Measurements from ENCODE around the gene AARS2.
A peak's percentile ranks its signal among the peaks of the same experiment; 100 is the strongest.
"Not testable (repeated sequence)": the region's sequence is repeated elsewhere in the genome, so short reads cannot be mapped to it uniquely, and the experiment has no call there.

AARS2 gene

DNA sequence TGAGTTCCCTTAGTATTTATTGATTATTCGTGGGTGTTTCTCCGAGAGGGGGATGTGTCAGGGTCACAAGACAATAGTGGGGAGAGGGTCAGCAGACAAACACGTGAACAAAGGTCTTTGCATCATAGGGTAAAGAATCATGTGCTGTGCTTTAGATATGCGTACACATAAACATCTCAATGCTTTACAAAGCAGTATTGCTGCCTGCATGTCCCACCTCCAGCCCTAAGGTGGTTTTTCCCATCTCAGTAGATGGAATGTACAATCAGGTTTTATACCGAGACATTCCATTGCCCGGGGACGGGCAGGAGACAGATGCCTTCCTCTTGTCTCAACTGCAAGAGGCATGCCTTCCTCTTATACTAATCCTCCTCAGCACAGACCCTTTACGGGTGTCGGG, 15.1 kb upstream of the AARS2 start:
- DNase-seq: peak; percentile 43

DNA sequence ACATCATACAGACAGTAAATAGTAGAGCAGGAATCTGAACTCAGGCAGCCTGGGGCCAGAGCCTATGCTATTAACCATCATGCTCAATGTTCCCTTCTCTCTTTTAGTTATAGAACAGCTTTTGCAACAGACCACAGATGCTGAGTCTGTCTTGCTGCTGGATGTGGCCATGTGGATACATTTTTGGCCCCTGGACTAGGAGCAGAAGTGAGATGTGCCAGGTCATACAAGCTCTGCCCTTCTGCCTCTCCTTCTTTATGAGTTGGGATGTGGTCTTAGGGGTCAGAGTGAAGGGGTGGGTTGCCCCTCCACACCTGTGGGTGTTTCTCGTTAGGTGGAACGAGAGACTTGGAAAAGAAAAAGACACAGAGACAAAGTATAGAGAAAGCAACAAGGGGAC, 14.6 kb upstream of the AARS2 start:
- peak; percentile 29 for DNase-seq

DNA sequence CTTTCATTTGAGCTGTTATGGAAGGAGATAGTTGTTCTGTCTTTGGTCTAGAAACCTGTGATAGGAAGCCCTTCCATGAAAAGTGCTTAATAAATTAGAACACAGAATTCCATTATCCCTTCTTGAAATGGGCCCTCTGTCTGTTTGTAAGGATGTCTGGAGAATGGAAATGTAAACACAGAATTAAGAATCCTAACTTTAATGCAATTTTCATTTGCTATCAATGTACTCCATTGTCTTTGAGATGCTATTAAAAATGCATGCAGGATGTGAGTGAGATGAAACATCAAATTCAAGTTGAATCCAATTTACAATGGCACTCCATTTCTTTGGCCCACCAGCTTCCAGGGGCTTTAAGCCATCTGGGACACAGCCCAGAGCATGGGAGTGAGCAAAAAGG, 13.9 kb upstream of the AARS2 start:
- DNase-seq: no peak

DNA sequence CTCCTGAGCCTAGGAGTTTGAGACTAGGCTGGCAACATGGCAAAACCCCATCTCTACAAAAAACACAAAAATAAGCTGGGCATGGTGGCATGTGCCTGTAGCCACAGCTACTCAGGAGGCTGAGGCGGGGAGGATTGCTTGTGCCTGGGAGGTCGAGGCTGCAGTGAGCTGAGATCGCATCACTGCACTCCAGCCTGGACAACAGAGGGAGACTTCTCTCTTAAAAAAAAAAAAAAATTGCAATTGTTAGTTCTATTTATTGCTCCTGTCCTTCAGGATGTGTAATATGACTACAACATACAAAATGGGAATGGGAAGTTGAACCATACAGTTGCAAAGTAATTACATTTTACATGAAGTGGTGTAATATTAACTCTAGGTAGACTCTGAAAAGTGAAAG, 8.1 kb upstream of the AARS2 start:
- DNase-seq: no peak

DNA sequence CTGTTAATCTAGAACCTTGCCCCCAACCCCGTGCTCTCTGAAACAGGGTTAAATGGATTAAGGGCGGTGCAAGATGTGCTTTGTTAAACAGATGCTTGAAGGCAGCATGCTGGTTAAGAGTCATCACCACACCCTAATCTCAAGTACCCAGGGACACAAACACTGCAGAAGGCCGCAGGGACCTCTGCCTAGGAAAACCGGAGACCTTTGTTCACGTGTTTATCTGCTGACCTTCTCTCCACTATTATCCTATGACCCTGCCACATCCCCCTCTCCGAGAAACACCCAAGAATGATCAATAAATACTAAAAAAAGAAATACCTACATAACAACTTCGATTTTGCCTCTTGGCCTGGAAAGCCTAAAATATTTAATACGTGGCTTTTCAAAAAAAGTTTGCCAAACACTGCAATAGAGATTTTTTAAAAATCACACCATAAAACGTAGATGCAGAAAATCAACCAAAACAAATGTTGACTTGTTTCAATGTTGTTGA, 4.0 kb upstream of the AARS2 start:
- not testable (repeated sequence) for DNase-seq

DNA sequence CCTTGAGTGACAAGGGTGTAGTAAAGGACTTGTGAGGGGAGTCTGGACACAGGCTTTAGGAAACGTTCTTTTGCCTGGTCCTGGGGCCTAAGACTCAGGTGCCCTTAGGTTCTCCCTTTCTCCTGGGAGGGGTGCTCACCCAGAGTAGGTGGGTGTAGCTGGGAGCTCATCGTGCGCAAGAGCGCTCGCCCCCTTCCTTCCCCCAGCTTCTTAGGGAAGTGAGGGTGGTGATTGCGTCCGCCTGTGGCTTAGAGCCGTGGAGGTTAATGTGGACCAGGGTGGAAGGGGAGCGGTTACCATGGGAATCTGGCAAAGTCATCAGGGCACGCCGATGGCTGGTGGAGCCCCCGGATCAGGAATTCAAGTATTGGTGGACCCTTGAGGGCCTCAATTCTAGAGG, 3.3 kb upstream of the AARS2 start:
- no peak for DNase-seq

DNA sequence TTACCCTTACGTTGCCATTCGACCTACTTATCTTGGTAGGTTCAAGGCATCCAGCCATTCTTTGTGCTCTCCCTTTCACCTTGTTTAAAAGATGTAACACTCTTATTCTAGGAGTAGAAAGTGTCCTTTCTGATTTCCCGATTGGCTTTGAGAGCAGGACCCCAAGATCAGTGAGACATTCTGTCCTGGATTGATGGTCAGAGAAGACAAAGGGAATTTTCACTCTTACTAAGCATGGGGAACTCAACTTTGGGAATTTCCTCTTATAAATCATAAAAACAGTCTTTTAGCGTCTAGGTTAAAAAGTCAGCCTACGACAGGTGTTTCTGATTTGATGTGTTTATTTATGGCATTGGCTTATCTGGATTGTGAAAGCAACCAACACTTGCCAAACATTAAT, 2.8 kb upstream of the AARS2 start:
- DNase-seq: no peak

DNA sequence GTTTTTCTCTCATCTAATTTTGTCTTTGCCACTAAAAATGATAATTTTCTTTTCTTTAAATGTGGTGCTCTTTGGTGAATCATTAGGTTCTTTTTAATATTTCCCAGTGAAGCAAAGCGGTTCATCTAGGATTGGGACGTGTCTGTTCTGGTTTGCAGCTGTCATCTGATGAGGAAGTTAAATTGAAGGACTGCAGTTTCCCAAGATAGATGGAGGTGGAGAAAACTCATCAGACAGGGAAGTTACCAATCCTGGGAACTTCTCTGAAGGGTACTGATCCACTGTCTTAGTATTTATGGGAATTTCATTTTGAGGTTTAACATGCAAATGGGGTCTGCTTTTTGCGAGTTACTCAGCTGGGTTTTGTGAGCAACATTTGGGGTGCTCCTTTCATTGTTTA, 2.4 kb upstream of the AARS2 start:
- no peak for DNase-seq

DNA sequence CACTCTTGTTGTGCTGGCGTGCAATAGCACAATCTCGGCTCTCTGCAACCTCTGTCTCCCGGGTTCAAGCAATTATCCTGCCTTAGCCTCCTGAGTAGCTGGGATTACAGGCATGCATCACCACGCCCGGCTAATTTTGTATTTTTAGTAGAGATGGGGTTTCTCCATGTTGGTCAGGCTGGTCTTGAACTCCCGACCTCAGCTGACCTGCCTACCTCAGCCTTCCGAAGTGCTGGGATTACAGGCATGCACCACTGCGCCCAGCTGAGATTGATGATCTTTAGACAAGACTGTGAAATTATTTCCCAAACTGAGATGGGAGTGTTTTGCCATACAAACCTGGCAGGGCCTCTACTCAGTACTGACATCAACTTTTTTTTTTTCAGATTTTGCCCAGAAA, 1.5 kb upstream of the AARS2 start:
- DNase-seq: not testable (repeated sequence)

DNA sequence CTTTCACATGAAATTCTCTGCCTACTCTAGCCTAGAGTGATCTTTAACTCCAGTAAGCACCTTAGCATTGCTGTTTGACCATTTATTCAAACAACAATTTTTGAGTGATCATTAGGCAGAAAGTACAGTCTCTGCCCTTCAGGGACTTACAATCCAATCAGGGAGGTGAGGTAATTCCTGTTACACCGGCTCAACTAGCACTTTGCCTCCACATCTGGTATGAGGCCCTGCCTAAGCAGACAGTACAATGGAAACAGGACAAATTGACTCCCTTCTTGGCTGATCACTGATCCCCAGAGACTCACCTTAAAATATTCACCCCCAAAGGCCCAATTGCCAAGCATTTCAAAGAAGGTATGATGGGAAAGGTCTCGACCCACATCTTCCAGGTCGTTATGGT, 1.4 kb downstream of the AARS2 start:
- no peak for DNase-seq

DNA sequence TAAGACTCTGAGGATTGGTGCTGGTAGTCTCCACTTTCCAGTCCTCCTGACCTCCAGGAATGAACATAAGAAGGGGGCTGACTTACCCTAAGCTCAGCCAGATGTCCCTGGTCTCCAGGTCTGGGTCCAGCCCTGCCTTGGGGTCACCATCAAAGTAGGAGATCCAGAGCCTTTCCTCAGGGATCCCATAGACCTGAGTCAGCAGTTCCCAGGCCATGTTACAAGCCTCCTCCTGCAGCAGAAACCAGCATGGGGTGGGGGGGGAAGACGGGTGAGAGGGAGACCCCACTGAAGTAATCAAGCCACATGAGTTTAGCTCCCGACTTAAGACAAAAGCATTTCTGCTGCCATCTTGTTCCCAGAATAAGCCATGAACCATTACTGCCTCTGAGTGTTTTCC, 1.8 kb downstream of the AARS2 start:
- no peak for DNase-seq

DNA sequence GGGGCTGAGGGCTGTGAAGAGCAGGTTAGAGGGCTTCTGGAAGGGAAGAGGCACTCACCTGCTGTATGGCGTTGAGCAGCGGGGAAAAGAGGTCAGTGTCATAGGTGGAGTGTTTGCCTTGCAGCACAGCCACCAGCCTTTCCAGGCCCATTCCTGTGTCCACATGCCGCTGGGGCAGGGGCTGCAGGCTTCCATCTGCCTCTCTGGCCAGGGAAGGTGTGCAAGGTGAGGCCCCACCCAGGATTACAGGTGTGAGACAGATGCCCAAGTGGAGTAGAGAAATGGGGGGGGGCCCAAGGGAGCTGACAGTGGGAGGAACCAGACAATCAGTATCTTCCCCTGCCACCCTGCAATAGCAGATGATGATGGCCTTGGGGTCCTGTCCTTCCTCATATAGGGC, 2.9 kb downstream of the AARS2 start:
- DNase-seq: no peak

DNA sequence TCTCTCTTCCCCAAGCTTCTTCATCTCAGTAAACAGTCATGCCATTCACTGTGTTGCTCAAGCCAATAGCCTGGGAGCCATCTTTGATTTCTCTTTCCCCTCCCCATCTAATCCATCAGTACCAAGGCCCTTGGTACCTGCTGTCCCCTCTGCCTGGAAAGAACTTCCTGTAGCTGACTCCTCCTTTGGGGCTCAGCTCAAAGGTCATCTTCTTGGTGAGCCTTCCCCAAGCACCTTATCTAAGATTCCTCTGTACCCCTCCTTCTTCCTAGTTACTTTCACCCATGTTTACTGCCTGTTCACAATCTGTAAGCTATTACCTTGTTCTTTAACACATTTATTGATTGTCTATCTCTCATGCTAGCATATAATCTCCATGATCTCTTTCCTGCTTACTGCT, 3.5 kb downstream of the AARS2 start:
- DNase-seq: no peak

DNA sequence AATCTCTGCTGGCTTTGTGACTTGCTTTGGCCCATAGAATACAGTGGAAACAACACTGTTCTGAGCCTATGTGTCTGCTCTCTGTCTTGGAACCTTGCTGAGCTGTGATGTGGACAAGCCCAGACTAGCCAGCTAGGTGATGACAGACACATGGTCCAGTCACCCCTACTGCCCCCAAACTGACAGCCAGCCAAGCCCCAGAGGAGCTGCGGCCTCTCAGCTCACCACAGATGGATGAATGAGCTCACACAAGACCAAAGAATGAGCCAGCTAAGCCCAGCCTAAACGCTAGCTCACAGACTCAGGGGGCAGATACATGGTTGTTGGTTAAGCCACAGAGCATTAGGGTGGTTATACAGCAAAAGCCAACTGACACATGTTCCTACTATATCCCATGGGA, 4.1 kb downstream of the AARS2 start:
- no peak for DNase-seq

DNA sequence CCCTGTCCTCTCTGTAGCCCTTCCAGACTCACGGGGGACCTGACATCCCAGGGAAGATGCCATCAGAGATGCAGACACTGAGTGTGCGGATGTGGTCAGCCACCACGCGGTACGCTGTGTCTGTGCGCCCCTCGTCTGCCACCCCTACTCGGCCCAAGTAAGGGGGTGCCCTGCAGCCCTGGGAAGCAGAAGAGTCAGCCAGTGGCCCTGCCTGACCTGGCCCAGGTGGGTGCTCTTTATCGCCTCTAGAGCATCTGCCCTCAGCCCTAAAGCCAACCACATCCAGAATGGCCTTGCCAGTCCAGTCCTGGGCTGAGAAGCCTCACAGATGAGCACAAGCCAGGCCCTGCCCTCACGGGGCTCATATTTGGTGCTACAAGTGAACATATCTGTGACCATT, 5.9 kb downstream of the AARS2 start:
- DNase-seq: no peak

DNA sequence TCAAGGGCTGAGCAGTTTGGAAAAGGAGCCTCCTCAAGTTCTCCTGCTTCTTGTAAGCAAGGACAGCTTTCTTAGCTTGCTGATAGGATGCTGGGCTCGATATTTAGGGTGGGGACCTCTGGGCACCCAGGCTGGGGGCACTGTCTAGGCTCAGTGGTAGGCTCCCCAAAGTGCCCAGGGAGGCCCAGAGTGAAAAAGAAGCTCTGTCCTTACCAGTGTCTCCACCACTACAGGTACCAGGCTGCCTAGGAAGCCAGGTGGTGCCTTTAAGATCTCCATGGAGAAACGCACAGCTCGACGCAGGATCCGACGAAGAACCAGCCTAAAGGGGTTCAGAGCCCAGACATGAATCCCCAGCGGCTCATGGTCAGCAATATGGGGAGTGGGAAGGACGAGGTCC, 6.4 kb downstream of the AARS2 start:
- no peak for DNase-seq

DNA sequence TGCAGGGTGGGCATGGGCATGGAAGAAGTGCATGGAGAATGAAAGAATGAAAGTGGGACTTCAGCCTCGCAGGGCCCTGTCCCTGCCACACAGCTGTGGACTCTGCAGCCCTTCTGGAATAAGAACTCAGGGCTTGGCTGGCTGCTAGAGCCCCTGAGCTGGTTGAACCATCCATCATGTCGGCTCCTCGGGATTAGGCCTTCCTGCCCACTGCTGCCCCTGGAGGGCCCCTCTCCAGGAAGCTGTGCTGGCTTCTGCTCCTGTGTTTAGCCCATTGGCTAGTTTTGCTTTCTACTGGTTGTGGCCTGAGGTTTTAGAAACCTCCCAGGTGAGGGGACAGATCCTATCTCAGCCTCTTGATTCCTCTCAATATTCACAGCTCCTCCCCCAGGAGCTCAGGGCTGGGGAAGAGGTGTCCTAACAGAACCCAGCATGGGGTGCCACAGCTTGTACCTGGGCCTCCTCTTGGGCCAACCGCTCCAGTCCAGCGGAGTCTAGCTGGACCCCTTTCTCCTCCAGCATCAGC, 7.9 kb downstream of the AARS2 start:
- DNase-seq: no peak

DNA sequence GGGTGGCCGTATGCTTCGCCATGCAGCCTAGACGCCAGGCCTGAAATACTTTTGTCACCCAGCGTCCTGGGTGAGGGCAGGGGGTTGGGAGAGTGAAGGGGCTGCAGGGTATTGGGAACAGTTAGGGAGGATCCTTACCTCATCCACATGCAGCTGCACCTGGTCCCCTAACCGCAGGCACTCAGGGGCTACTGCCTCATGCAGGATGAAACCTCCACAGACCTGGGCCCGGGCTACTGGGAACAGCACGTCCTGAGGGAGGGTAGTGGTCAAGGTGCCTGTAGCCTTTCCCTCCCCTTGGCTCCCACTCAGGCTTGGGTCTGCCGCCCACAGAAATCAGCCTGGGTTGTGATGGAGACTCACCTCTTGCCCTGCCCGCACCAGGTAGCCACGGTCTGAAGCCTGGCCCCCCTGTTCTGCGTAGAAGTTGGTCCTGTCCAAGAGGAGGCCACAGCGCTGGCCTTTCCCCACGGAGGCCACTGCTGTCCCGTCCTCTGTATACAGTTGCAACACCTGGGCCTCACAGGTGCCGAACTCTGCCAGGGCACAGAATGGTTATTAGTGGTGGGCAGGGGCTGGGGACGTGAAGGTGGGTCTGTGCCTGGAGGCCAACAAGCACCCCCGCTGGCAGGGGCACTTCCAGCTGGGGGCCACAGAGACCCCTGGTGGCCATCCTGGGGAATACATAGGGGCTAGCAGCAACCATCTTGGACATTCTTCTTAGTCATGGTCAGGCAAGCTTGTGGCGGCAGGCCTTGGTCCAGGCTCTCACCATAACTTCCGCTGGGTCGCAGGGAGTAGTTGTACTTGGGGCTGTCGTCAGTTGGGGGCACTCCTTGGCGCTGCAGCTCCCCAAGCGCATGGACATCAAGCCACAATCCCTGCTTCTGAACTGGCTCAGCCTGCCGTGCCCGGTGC, 8.6 kb downstream of the AARS2 start:
- DNase-seq: peak; percentile 46

DNA sequence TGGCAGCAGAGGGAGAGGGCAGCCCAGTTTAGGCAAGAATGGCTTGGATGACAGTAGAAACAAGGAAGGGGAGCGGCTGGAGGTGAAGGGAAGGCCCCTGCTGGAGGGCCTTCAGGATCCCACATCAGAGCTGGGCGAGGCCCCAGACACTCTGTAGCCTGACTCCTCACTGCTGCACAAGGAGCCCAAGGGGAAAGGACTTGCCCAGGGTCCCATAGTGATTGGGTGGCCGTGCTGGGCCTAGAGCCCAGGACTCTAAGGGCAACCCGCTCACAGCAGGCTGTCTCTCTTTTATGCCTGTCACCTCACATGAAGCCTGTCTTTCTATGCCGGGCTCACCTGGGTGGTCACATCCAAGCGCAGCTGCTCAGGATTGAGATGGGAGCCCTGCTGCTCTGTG, 9.3 kb downstream of the AARS2 start:
- no peak for DNase-seq

DNA sequence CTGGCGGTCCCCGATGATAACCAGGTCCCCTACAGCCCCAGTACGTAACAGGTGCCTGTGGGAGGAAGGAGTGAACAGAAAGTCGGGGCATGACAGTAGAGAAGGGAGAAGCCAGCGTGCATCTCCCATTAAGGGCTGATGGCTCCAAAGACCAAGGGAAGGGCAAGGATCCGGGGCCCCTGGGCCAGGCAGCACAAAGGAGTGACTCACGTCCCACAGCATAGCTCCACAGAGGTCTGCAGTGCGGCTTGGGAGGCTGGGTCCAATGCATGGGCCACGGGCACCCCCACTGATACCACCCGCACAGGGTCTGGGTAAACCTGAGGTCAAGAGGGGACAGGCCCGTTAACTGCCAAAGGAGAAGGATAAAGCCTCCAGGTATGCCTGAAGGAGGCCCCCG, 10.3 kb downstream of the AARS2 start:
- DNase-seq: no peak

DNA sequence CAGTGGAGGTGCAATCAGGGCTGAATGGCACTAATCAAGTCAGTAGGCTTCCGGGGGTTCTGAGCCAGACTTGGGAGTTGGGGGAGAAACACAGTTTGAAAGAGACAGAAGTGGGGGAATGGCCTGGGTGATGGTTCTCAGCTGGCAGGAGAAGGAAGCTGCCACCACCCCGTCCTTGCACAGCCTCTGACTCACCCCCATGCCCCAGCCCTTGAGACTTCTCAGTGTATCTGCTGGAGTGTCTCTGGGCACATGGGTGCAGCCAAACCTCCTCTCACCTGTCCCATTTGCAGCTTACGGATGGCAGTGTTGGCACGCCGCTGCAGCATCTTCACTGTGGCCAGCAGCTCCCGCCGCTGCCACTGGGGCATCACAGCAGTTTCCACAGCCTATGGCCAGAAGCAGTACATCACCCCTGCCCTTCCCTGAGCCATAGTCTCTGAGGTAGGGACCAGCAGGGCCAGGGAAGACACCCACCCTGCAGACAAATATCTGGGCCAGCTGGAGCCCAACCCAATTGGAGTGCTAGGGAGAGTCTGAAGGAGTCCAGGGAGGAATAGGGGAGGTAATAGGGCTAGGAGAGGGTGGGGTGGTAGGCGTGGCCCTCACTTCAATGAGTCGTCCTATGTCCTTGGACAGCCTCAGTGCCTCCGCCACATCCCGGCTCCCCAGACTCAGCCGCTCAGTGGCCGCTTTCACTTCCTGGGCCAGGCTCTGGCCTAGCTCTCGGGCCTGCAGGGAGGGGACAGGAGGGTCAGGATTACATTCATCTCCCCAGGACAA, 11.2 kb downstream of the AARS2 start:
- DNase-seq: no peak

DNA sequence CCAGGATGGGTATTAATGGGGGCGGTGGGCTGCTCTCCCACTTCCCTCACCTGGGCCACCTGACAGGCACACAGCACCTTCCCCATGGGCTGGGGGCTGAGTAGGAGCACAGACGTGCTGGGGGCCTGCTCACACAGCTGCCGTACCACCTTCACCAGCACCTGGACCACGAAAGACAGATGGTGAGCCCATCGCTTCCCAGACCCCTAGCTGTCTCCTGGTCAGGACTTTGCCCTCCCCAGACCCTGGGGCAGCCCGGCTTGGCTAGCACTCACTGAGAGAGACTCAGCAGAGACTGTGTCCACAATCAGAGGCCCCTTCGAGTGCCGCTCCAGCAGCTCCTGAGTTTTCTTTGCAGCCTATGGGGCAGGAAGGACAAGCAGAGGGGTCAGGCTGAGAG, 12.0 kb downstream of the AARS2 start:
- no peak for DNase-seq

DNA sequence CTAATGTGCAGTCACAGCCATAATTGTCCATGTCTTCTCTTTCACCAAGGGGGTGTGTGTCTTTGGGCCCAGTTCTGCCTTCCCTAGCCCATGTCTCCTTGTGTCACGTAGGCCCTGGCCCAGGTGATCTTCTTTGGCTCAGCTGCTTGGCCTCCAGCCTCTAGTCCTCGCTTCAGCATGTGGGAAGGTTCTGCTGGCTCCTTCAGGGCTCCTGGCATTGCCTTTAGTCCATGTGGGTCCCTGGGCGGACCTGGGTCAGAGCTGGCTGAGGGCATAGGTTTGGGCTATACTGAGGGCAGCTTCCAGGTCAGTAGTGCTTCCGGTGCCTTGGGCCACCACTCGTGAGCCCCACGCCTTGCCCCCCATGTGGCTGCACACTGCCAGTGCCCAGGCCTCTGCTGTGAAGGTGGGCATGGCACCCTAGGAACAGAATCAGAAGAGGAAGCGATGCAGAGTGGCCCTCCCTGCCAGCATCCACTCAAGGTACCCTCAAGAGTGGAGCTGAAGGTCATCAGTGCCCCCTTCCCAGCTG, 12.8 kb downstream of the AARS2 start:
- no peak for DNase-seq

DNA sequence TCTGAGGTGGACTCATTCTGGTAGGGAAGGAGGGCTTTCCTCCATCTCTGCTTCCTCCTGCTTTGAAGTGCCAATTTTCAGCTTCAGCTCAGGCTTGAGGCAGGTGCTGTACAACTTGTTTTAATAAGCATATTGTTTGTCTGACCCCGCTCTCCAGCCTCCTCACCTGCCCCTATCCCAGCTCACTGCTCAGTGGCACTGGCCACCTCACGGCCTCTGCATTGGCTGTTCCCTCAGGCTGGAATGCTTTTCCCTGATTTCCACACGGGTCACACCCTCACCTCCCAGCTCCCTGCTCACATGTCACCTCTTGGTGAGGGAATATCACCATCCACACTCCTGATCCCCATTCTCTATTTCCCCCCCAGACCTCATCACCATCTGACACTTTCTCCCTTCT, 14.3 kb downstream of the AARS2 start:
- DNase-seq: no peak
